ENCODE data around the gene B9D2.

- TF ChIP-seq CTCF (IDR thresholded peaks at IDR 0.05) (no peak), POLR2A (IDR thresholded peaks at IDR 0.05) (no peak)
These were observed 809 bp upstream of the B9D2 start for GRCh38 chr19:41364524-41365391.
